ENCODE data around the gene SMIM8. TPM values are rescaled to one million over a fixed set of nuclear protein-coding genes. Genes with fewer than 3 reads are reported as not detected.

The SMIM8 gene
- total RNA-seq, 4 donors from 2014 or later = 5.2 to 13.4 (median 8.1) TPM

DNA sequence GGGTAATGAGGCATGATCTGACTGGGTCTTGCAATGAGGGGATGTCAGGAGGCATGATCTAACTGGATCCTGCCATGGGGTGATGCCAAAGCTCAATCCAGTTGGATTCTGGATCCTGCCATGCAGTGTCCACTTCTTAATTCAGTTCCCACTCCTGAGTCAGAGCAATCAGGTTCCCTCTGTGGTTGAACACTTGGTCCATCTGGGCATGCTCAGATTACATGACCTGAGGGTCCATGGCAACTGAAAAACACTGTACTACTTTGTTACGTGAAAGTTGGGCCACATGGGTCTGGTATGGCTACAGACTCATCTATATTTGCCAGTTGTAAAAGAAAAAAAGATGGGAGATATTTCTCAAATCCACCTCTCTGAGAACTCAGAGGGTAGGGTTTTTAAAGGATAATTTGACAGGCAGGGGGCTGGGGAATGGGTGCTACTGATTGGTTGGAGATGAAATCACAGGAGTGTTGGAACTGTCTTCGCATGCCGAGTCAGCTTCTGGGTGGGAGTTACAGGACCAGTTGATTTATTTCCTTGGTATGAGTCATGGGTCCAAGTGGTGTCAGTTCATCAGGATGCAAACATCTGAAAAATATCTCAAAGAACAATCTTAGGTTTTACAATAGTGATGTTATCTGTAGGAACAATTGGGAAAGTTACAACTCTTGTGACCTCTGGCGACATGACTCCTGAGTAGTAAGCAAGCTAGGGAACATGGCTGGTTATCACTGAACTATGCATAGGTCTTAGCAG lies 43.9 kb downstream of the SMIM8 start:
- H3K36me3 ChIP-seq = no peaks in the 10 kb centered on the region
- H3K27ac ChIP-seq = no peak overlapping the region
- no peak overlapping the region for H3K4me3 ChIP-seq
- H3K9me3 ChIP-seq = no peaks in the 10 kb centered on the region
- WGBS, 2 donors (ENCODE audit: low coverage in 1 of 2) = 87 to 100% methylated on average over 1 to 3 of the region's 4 CpGs
- no peak for TF ChIP-seq EP300 (IDR thresholded peaks at IDR 0.05)
- TF ChIP-seq POLR2AphosphoS5 (IDR thresholded peaks at IDR 0.05) = no peak
- no peak for TF ChIP-seq POLR2A (IDR thresholded peaks at IDR 0.05)
- TF ChIP-seq CTCF (IDR thresholded peaks at IDR 0.05) = no peak
- ATAC-seq = no peak
- H3K27me3 ChIP-seq = no peaks in the 10 kb centered on the region
- H3K4me1 ChIP-seq = no peaks in the 10 kb centered on the region

GRCh38 chr6:87366899-87367298 lies 44.5 kb downstream of the SMIM8 start:
- no peak overlapping the region for H3K27ac ChIP-seq
- no peak for ATAC-seq
- H3K4me3 ChIP-seq = no peak overlapping the region
- TF ChIP-seq POLR2A (IDR thresholded peaks at IDR 0.05) (no peak), EP300 (IDR thresholded peaks at IDR 0.05) (no peak), CTCF (IDR thresholded peaks at IDR 0.05) (no peak), POLR2AphosphoS5 (IDR thresholded peaks at IDR 0.05) (no peak)
- no peaks in the 10 kb centered on the region for H3K4me1 ChIP-seq
- whole genome bisulfite sequencing, 2 donors (ENCODE audit: low coverage in 1 of 2) = 57 to 100% methylated on average over 1 to 3 of the region's 3 CpGs
- H3K27me3 ChIP-seq = no peaks in the 10 kb centered on the region
- no peaks in the 10 kb centered on the region for H3K36me3 ChIP-seq
- no peaks in the 10 kb centered on the region for H3K9me3 ChIP-seq

GRCh38 chr6:87373377-87373776 lies 51.0 kb downstream of the SMIM8 start:
- H3K27me3 ChIP-seq = no peaks in the 10 kb centered on the region
- ATAC-seq = no peak
- H3K4me3 ChIP-seq = no peak overlapping the region
- 94 to 100% methylated on average over 2 of the region's 2 CpGs for WGBS, 2 donors (ENCODE audit: low coverage in 1 of 2)
- no peak for TF ChIP-seq POLR2AphosphoS5 (IDR thresholded peaks at IDR 0.05)
- no peak for TF ChIP-seq CTCF (IDR thresholded peaks at IDR 0.05)
- TF ChIP-seq POLR2A (IDR thresholded peaks at IDR 0.05) = no peak
- TF ChIP-seq EP300 (IDR thresholded peaks at IDR 0.05) = no peak
- no peaks in the 10 kb centered on the region for H3K36me3 ChIP-seq
- H3K27ac ChIP-seq = no peak overlapping the region
- H3K4me1 ChIP-seq = no peaks in the 10 kb centered on the region
- H3K9me3 ChIP-seq = no peaks in the 10 kb centered on the region

GRCh38 chr6:87375315-87375714 lies 52.9 kb downstream of the SMIM8 start:
- no peaks in the 10 kb centered on the region for H3K9me3 ChIP-seq
- no peaks in the 10 kb centered on the region for H3K36me3 ChIP-seq
- ATAC-seq = no peak
- no peak overlapping the region for H3K27ac ChIP-seq
- no peaks in the 10 kb centered on the region for H3K27me3 ChIP-seq
- 80 to 100% methylated on average over 2 of the region's 2 CpGs for WGBS, 2 donors (ENCODE audit: low coverage in 1 of 2)
- TF ChIP-seq EP300 (IDR thresholded peaks at IDR 0.05) = no peak
- no peak for TF ChIP-seq POLR2AphosphoS5 (IDR thresholded peaks at IDR 0.05)
- no peak for TF ChIP-seq POLR2A (IDR thresholded peaks at IDR 0.05)
- TF ChIP-seq CTCF (IDR thresholded peaks at IDR 0.05) = no peak
- no peak overlapping the region for H3K4me3 ChIP-seq
- H3K4me1 ChIP-seq = no peaks in the 10 kb centered on the region

DNA sequence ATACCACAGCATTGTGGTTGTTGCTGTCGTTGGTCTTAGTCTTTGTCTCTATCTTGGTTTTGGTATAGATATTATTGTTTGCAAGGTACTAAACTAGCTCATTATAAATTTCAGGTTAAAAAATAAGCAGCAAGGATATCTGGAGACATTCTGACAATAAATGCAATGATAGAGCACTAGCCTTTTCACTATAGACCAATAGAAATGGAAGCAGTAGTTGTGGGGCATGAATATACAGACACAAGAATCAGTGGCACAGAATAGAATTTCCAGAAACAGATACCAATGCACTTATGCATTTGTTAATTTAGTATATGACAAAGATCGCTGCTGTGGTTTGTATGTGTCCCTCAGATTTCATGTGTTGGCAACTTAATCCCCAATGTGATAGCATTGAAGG lies 54.3 kb downstream of the SMIM8 start:
- WGBS, 2 donors (ENCODE audit: low coverage in 1 of 2) = 83 to 94% methylated on average over 1 to 2 of the region's 2 CpGs
- Histone ChIP-seq H3K4me1 (no peaks in the 10 kb centered on the region), H3K27me3 (no peaks in the 10 kb centered on the region), H3K36me3 (no peaks in the 10 kb centered on the region), H3K9me3 (no peaks in the 10 kb centered on the region), H3K27ac (no peak overlapping the region), H3K4me3 (no peak overlapping the region)
- TF ChIP-seq POLR2A (IDR thresholded peaks at IDR 0.05) = no peak
- no peak for TF ChIP-seq EP300 (IDR thresholded peaks at IDR 0.05)
- TF ChIP-seq CTCF (IDR thresholded peaks at IDR 0.05) = no peak
- TF ChIP-seq POLR2AphosphoS5 (IDR thresholded peaks at IDR 0.05) = no peak
- ATAC-seq = no peak
